K562 (cell line): Measurements from ENCODE around the gene DIPK1B. TPM values are rescaled to one million over a fixed set of nuclear protein-coding genes. Genes with fewer than 3 reads are reported as not detected.
A peak's percentile ranks its signal among the peaks of the same experiment; 100 is the strongest.

Experiments used
- ATAC-seq: fragments of 200-7000 bp; cut with Tn5 transposase; 3 replicates; pipeline ENCODE4 v1.9.1; 2020; ENCODE audit warnings: moderate library complexity
- BruUV-seq: library from RNA; stranded (reverse); fragments of 400-500 nt; replicated peaks from 2 replicates; lab custom pipeline; 2021; lab: Mats Ljungman, UMichigan
- CTCF ChIA-PET: fragments of 300-600 bp; formaldehyde crosslinking; extraction: SDS; loops from one replicate; lab custom pipeline; 2021; ENCODE audit warnings: low intra/inter-chr PET ratio; lab: Yijun Ruan, JAX
- POLR2A ChIA-PET: fragments of 300-600, 350-650 bp; sonication (Branson Sonifier 250); formaldehyde crosslinking; extraction: SDS; loops from one replicate; lab custom pipeline; 2021; ENCODE audit warnings: antibody characterized with exemption, inconsistent platforms; lab: Yijun Ruan, JAX
- DNase-seq, 4 experiments: peaks; one replicate each; pipeline versions ENCODE4 v3.0.0 to v3.0.0-alpha.2; 2011 to 2018; ENCODE audit warnings: low spot score in 3 of 4, mixed read lengths in 3 of 4; ENCODE audit errors: extremely low read depth in 1 of 4
- FAIRE-seq: peaks from 2 replicates; lab custom pipeline; 2011; peaks lifted over from hg19 to GRCh38; lab: Jason Lieb, UNC
- H2AFZ ChIP-seq: 2 replicates; pipeline ENCODE4 v1.6.0; 2011; ENCODE audit warnings: low read depth, low read length, control low read depth, inconsistent platforms
- H3K27ac ChIP-seq: fragments of 200-600 bp; 3 replicates; pipeline ENCODE4 v1.8.0; 2011; ENCODE audit warnings: low read depth, mild to moderate bottlenecking, control low read depth, inconsistent platforms, low read length, moderate library complexity, mixed read lengths; ENCODE audit errors: extremely low read depth
- H3K27me3 ChIP-seq, 2 experiments: fragments of 300-600 bp in 1 of 2; 2 replicates in 1 of 2; 3 replicates in 1 of 2; pipeline versions ENCODE4 v1.6.0 to v1.8.0; 2011; ENCODE audit warnings: inconsistent platforms in 2 of 2, low read length in 2 of 2, mild to moderate bottlenecking in 1 of 2, mixed read lengths in 1 of 2, moderate library complexity in 1 of 2; ENCODE audit not compliant: control insufficient read depth in 2 of 2, insufficient read depth in 2 of 2
- H3K36me3 ChIP-seq: fragments of 300-600 bp; 3 replicates; pipeline ENCODE4 v1.8.0; 2011; ENCODE audit warnings: mild to moderate bottlenecking, low read length, inconsistent platforms; ENCODE audit not compliant: control insufficient read depth, insufficient read depth
- H3K4me1 ChIP-seq, 2 experiments: fragments of 200-600 bp in 1 of 2; replicated peaks in 1 of 2; 2 replicates in 1 of 2; 3 replicates in 1 of 2; pipeline versions ENCODE4 v1.5.1 to v1.8.0; 2011; ENCODE audit warnings: inconsistent platforms in 2 of 2, low read length in 2 of 2, mild to moderate bottlenecking in 1 of 2, mixed read lengths in 1 of 2, moderate library complexity in 1 of 2; ENCODE audit not compliant: control insufficient read depth in 2 of 2, insufficient read depth in 2 of 2
- H3K4me2 ChIP-seq: 2 replicates; pipeline ENCODE4 v1.6.1; 2011; ENCODE audit warnings: low read length, control low read depth, inconsistent platforms, mixed read lengths; ENCODE audit not compliant: insufficient read depth
- H3K4me3 ChIP-seq: fragments of 200-600 bp; sonication (generic), shearing (Covaris generic); 2 replicates; pipeline ENCODE4 v1.5.1; 2016; ENCODE audit warnings: control low read depth, inconsistent platforms
- H3K79me2 ChIP-seq: fragments of 200-600 bp; 3 replicates; pipeline ENCODE4 v1.8.0; 2011; ENCODE audit warnings: low read length, inconsistent platforms; ENCODE audit not compliant: control insufficient read depth, insufficient read depth
- H3K9ac ChIP-seq, 2 experiments: 2 replicates each; pipeline versions ENCODE4 v1.6.0 to v1.6.1; 2011; ENCODE audit warnings: low read depth in 2 of 2, low read length in 2 of 2, control low read depth in 1 of 2, inconsistent platforms in 1 of 2, mild to moderate bottlenecking in 1 of 2, mixed read lengths in 1 of 2; ENCODE audit not compliant: insufficient read depth in 1 of 2
- H3K9me1 ChIP-seq: one replicate; pipeline ENCODE4 v1.6.0; 2011; ENCODE audit warnings: inconsistent platforms, mild to moderate bottlenecking, low read length, moderate library complexity; ENCODE audit not compliant: control insufficient read depth, insufficient read depth
- H3K9me3 ChIP-seq: replicated peaks from 2 replicates; pipeline ENCODE4 v1.5.1; 2011; ENCODE audit warnings: low read depth, low read length, inconsistent platforms; ENCODE audit not compliant: control insufficient read depth, insufficient read depth
- H4K20me1 ChIP-seq: replicated peaks from 2 replicates; pipeline ENCODE4 v1.6.1; 2011; ENCODE audit warnings: low read length, inconsistent platforms, mixed read lengths; ENCODE audit not compliant: control insufficient read depth, insufficient read depth
- BRD4 ChIP-seq: fragments of 200-600 bp; sonication (generic); IDR thresholded peaks from 2 replicates; pipeline ENCODE4 v1.6.1; 2017; ENCODE audit warnings: inconsistent platforms
- E4F1 ChIP-seq: fragments of 250-450 bp; sonication (Bioruptor Pico); IDR thresholded peaks from 2 replicates; pipeline ENCODE4 v1.5.0; 2021; ENCODE audit warnings: mild to moderate bottlenecking, borderline replicate concordance
- HMG20A ChIP-seq: fragments of 450-650 bp; formaldehyde crosslinking; conservative IDR thresholded peaks from 2 replicates; pipeline ENCODE4 v1.4.0; 2020; ENCODE audit warnings: mild to moderate bottlenecking, mixed read lengths
- PHF8 ChIP-seq: fragments of 200-600 bp; sonication (generic); IDR thresholded peaks from 2 replicates; pipeline ENCODE4 v1.6.1; 2012; ENCODE audit warnings: mixed run types, mild to moderate bottlenecking, inconsistent platforms, low read length, moderate library complexity, borderline replicate concordance
- PYGO2 ChIP-seq: fragments of 450-650 bp; IDR thresholded peaks from 2 replicates; pipeline ENCODE4 v1.6.1; 2016; ENCODE audit warnings: mild to moderate bottlenecking, missing genetic modification characterization, moderate library complexity, missing compliant biosample characterization
- TFAM ChIP-seq: fragments of 250-450 bp; sonication (Bioruptor Pico); conservative IDR thresholded peaks from 2 replicates; pipeline ENCODE4 v1.5.0; 2021; ENCODE audit warnings: mild to moderate bottlenecking, moderate library complexity
- TFE3 ChIP-seq: fragments of 450-650 bp; formaldehyde crosslinking; IDR thresholded peaks from 2 replicates; pipeline ENCODE4 v1.4.0; 2020; ENCODE audit warnings: mild to moderate bottlenecking, mixed read lengths
- TRIM24 ChIP-seq, 2 experiments: fragments of 450-650 bp; IDR thresholded peaks; 2 replicates each; pipeline ENCODE4 v1.6.1; 2016
- ZKSCAN3 ChIP-seq: fragments of 250-450 bp; sonication (Bioruptor Pico); IDR thresholded peaks from 2 replicates; pipeline ENCODE4 v1.4.0; 2020
- WGBS: fragments of 100-300 bp; shearing (Covaris generic); methylation state at CpG from one replicate; pipeline ENCODE4 v1.1.6; 2016; ENCODE audit warnings: low coverage, mixed read lengths; ENCODE audit not compliant: insufficient coverage; ENCODE audit errors: missing lambda C conversion rate; 5-methylcytosine and 5-hydroxymethylcytosine counted together
- in situ Hi-C: fragments of 300-500 bp; cut with MboI; formaldehyde crosslinking; loops from 4 replicates; pipeline ENCODE4 v1.15.0; 2018; ENCODE audit warnings: inconsistent platforms, mixed read lengths
- intact Hi-C: fragments of 100-400 bp; cut with micrococcal nuclease; formaldehyde crosslinking; loops from 2 replicates; pipeline ENCODE4 v1.14.2; 2022
- polyA plus RNA-seq, 8 experiments: library from polyadenylated mRNA; depleted of rRNA in 4 of 8; stranded (reverse) in 5 of 8; unstranded in 3 of 8; fragments of >200 nt; fragmentation: Nextera tagmentation in 2 of 8; fragmentation: Illumina TruSeq in 1 of 8; extraction: Ambion mirVana in 2 of 8; extraction: Trizol in 1 of 8; gene quantifications; 2 replicates each; pipeline versions ENCODE4 v1.2.1 to v1.2.3, GENCODE V29; 2011 to 2014; ENCODE audit warnings: inconsistent platforms in 1 of 8, missing spikeins in 1 of 8
- total RNA-seq, 7 experiments: library from RNA; depleted of rRNA in 6 of 7; stranded (reverse); fragments of >200 nt in 6 of 7; fragmentation: Illumina TruSeq in 2 of 7; extraction: Trizol in 2 of 7; gene quantifications; 2 replicates each; pipeline versions ENCODE4 v1.2.1 to v1.2.3, GENCODE V29; 2011 to 2021; ENCODE audit warnings: low replicate concordance in 1 of 7

Gene DIPK1B
- total and polyA plus RNA-seq, 9 of the 15 experiments (the other 6 are each of a cell fraction or from before 2014, with no cell fraction given) = 0.08 to 22.3 (median 5.9) TPM

GRCh38 chr9:136754626-136755301, 42.4 kb downstream of the DIPK1B start:
- H4K20me1 ChIP-seq = no peaks in the 10 kb centered on the region
- no peak overlapping the region for H3K4me2 ChIP-seq
- no peak overlapping the region for H3K4me3 ChIP-seq
- no TSS peak for BruUV-seq
- H3K27ac ChIP-seq = no peak overlapping the region
- H3K9ac ChIP-seq = no peak overlapping the region
- no peaks in the 10 kb centered on the region for H3K27me3 ChIP-seq
- in situ Hi-C loops (no loop called here), intact Hi-C loops (no loop called here)
- TF ChIP-seq BRD4 = no peak
- TF ChIP-seq PYGO2 (tag) = no peak
- TF ChIP-seq TFE3 (CRISPR knock-in tag) = no peak
- TF ChIP-seq TFAM (CRISPR knock-in tag) = no peak
- no peak for TF ChIP-seq ZKSCAN3 (CRISPR knock-in tag)
- no peak for TF ChIP-seq HMG20A (CRISPR knock-in tag)
- no peak for TF ChIP-seq TRIM24 (IDR thresholded peaks at IDR 0.05)
- TF ChIP-seq E4F1 (CRISPR knock-in tag) = no peak
- no peak for TF ChIP-seq PHF8
- peaks cover 0 to 45% of the 10 kb centered on the region in 2 experiments; a peak in 3 of 5 replicates for H3K4me1 ChIP-seq
- no peaks in the 10 kb centered on the region for H3K79me2 ChIP-seq
- FAIRE-seq (no peak), DNase-seq (no peak), ATAC-seq (0 out of 3 replicates have a peak, but pooled peaks have one; percentile 8)
- WGBS = 64% methylated on average over 24 of the region's 24 CpGs
- ChIA-PET CTCF (no interaction called here), POLR2A (interaction anchor here (0.6 to 0.8 kb wide), 2 partner anchors 28 to 31 kb away, joined by 3 to 4 read pairs; no protein-coding TSS in a partner anchor)
- no peaks in the 10 kb centered on the region for H3K9me1 ChIP-seq
- H2AFZ ChIP-seq = no peak overlapping the region
- H3K36me3 ChIP-seq = no peaks in the 10 kb centered on the region
- H3K9me3 ChIP-seq = peaks cover 13% of the 10 kb centered on the region
